Measurements from ENCODE around the gene NOC2L.
"Not testable (repeated sequence)": the region's sequence is repeated elsewhere in the genome, so short reads cannot be mapped to it uniquely, and the experiment has no call there.

Gene NOC2L

GRCh38 chr1:993379-993995, 34.4 kb upstream of the NOC2L start:
- DNase-seq (ENCODE audit: low spot score), result no peak

GRCh38 chr1:992362-992761, 33.3 kb upstream of the NOC2L start:
- no peak for DNase-seq (ENCODE audit: low spot score)

- DNase-seq (ENCODE audit: low spot score), result no peak
Measured at GRCh38 chr1:991895-992294, 32.8 kb upstream of the NOC2L start.

GRCh38 chr1:991275-991674, 32.2 kb upstream of the NOC2L start:
- not testable (repeated sequence) for DNase-seq (ENCODE audit: low spot score)

- not testable (repeated sequence) for DNase-seq (ENCODE audit: low spot score)
Measured at GRCh38 chr1:988061-988460, 29.0 kb upstream of the NOC2L start.

GRCh38 chr1:985126-985525, 26.1 kb upstream of the NOC2L start:
- no peak for DNase-seq (ENCODE audit: low spot score)

GRCh38 chr1:984476-984814, 25.4 kb upstream of the NOC2L start:
- DNase-seq (ENCODE audit: low spot score), result no peak

- DNase-seq (ENCODE audit: low spot score), result peak; percentile 50
Measured at GRCh38 chr1:983798-984475, 24.9 kb upstream of the NOC2L start.

GRCh38 chr1:982765-983436, 23.8 kb upstream of the NOC2L start:
- DNase-seq (ENCODE audit: low spot score), result no peak

- no peak for DNase-seq (ENCODE audit: low spot score)
Measured at GRCh38 chr1:981955-982558, 23.0 kb upstream of the NOC2L start, which contains the start of gene PERM1. Gene PERM1, minus strand, starts transcription at chr1:982093. Its CDS starts 1,064 bp downstream, at chr1:981029.

GRCh38 chr1:981491-981954, 22.5 kb upstream of the NOC2L start:
- DNase-seq (ENCODE audit: low spot score), result no peak

GRCh38 chr1:980602-981395, 21.7 kb upstream of the NOC2L start:
- DNase-seq (ENCODE audit: low spot score), result no peak

- DNase-seq (ENCODE audit: low spot score), result no peak
Measured at GRCh38 chr1:980137-980571, 21.1 kb upstream of the NOC2L start.

GRCh38 chr1:979744-980072, 20.7 kb upstream of the NOC2L start:
- no peak for DNase-seq (ENCODE audit: low spot score)

- no peak for DNase-seq (ENCODE audit: low spot score)
Measured at GRCh38 chr1:978835-979743, 20.0 kb upstream of the NOC2L start.

- no peak for DNase-seq (ENCODE audit: low spot score)
Measured at GRCh38 chr1:978069-978834, 19.2 kb upstream of the NOC2L start.

- not testable (repeated sequence) for DNase-seq (ENCODE audit: low spot score)
Measured at GRCh38 chr1:976791-977190, 17.7 kb upstream of the NOC2L start.

GRCh38 chr1:975896-976683, 17.0 kb upstream of the NOC2L start:
- DNase-seq (ENCODE audit: low spot score), result peak; percentile 44

- DNase-seq (ENCODE audit: low spot score), result no peak
Measured at GRCh38 chr1:975365-975764, 16.3 kb upstream of the NOC2L start.
